Prostate gland (tissue), 2 donors: ENCODE measurements around the gene ABCA7.

ENCODE experiments used
- POLR2A ChIP-seq: fragments of 450-650 bp; IDR thresholded peaks from one replicate; pipeline ENCODE4 v1.6.1; 2016; ENCODE audit warnings: antibody characterized with exemption, mild to moderate bottlenecking
- POLR2AphosphoS5 ChIP-seq: sonication (generic); formaldehyde crosslinking; IDR thresholded peaks from one replicate; pipeline ENCODE4 v1.6.1; 2017; ENCODE audit warnings: antibody characterized with exemption
- TF ChIP-seq, protein P1 (sequence below), 4 experiments: fragments of 200-600 bp in 2 of 4; fragments of 450-650 bp in 2 of 4; sonication (generic) in 2 of 4; IDR thresholded peaks; 1 replicate in 3 of 4; 2 replicates in 1 of 4; pipeline ENCODE4 v1.5.1; 2016 to 2019; ENCODE audit warnings: antibody characterized with exemption in 4 of 4, mild to moderate bottlenecking in 2 of 4, moderate library complexity in 2 of 4

- TF ChIP-seq POLR2A (no peak), POLR2AphosphoS5 (no peak)
- TF ChIP-seq, protein P1, sequence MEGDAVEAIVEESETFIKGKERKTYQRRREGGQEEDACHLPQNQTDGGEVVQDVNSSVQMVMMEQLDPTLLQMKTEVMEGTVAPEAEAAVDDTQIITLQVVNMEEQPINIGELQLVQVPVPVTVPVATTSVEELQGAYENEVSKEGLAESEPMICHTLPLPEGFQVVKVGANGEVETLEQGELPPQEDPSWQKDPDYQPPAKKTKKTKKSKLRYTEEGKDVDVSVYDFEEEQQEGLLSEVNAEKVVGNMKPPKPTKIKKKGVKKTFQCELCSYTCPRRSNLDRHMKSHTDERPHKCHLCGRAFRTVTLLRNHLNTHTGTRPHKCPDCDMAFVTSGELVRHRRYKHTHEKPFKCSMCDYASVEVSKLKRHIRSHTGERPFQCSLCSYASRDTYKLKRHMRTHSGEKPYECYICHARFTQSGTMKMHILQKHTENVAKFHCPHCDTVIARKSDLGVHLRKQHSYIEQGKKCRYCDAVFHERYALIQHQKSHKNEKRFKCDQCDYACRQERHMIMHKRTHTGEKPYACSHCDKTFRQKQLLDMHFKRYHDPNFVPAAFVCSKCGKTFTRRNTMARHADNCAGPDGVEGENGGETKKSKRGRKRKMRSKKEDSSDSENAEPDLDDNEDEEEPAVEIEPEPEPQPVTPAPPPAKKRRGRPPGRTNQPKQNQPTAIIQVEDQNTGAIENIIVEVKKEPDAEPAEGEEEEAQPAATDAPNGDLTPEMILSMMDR (IDR thresholded peaks at IDR 0.05): no peak
These were observed 27.6 kb upstream of the ABCA7 start for GRCh38 chr19:1012334-1012733.
